Stimulated activated CD4-positive, alpha-beta T cell treated with anti-CD3 and anti-CD28 coated beads, Interleukin-4, amount 100 ng/mL, for 24 hours (primary cell): Measurements from ENCODE around the gene GID4.

ENCODE experiments used
- DNase-seq: peaks from one replicate; pipeline ENCODE4 v3.0.0-alpha.2; 2020

Gene GID4

GRCh38 chr17:18018411-18018921, 20.7 kb upstream of the GID4 start:
- no peak for DNase-seq

- DNase-seq, result no peak
Measured at GRCh38 chr17:18019838-18020154, 19.4 kb upstream of the GID4 start.

- DNase-seq, result no peak
Measured at GRCh38 chr17:18020971-18021370, 18.2 kb upstream of the GID4 start.

- DNase-seq, result no peak
Measured at GRCh38 chr17:18021372-18021771, 17.8 kb upstream of the GID4 start.

GRCh38 chr17:18025241-18025944, 13.8 kb upstream of the GID4 start:
- DNase-seq, result peak; percentile 34

GRCh38 chr17:18025945-18026776, 13.0 kb upstream of the GID4 start:
- DNase-seq, result no peak

- no peak for DNase-seq
Measured at GRCh38 chr17:18027280-18027679, 11.9 kb upstream of the GID4 start.

GRCh38 chr17:18028114-18028951, 10.9 kb upstream of the GID4 start:
- no peak for DNase-seq

GRCh38 chr17:18028952-18029540, 10.2 kb upstream of the GID4 start:
- DNase-seq, result no peak

- DNase-seq, result no peak
Measured at GRCh38 chr17:18031955-18032354, 7.3 kb upstream of the GID4 start.

GRCh38 chr17:18033442-18034099, 5.6 kb upstream of the GID4 start:
- DNase-seq, result peak; percentile 61

- DNase-seq, result no peak
Measured at GRCh38 chr17:18035704-18036103, 3.5 kb upstream of the GID4 start.

- DNase-seq, result no peak
Measured at GRCh38 chr17:18037486-18037885, 1.7 kb upstream of the GID4 start.

GRCh38 chr17:18038149-18038850, 908 bp upstream of the GID4 start:
- peak; percentile 49 for DNase-seq

GRCh38 chr17:18039535-18040260, 490 bp downstream of the GID4 start:
- peak; percentile 12 for DNase-seq

GRCh38 chr17:18040261-18040858, 1.2 kb downstream of the GID4 start:
- no peak for DNase-seq

GRCh38 chr17:18041776-18042175, 2.6 kb downstream of the GID4 start:
- DNase-seq, result no peak

GRCh38 chr17:18042983-18043382, 3.8 kb downstream of the GID4 start:
- DNase-seq, result no peak

GRCh38 chr17:18043491-18043890, 4.3 kb downstream of the GID4 start:
- DNase-seq, result no peak

- no peak for DNase-seq
Measured at GRCh38 chr17:18044609-18045008, 5.4 kb downstream of the GID4 start.
